ENCODE results near the gene SLC16A11.

- TF ChIP-seq CTCF (IDR thresholded peaks at IDR 0.05) (no peak), POLR2A (IDR thresholded peaks at IDR 0.05) (no peak)
These were observed 5.6 kb downstream of the SLC16A11 start for GRCh38 chr17:7038025-7038862.

Data from right lobe of liver (tissue), 4 donors.